ENCODE measurements around the gene MRPS23. TPM values are rescaled to one million over a fixed set of nuclear protein-coding genes. Genes with fewer than 3 reads are reported as not detected.

Gene MRPS23
- total RNA-seq, 1 donor from 2014 or later, result 28.3 TPM

DNA sequence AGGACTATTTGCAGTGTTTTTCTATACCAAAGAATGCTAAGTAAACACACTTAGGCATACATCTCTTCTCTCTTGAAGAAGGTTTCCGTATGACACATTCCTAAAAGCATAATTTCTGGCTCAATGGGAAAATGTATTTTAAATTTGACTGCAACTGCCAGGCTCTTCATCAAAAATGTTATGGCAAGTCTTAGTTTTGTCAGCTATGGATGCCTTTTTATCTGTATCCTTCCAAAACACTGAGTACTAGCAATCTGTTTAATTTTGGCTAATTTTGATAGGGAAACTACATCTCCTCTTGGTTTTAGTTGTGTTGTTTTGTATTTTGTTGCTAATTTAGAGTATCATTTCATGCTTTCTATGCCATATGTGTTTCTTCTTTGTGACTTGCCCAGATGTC lies 35.4 kb downstream of the MRPS23 start:
- H3K4me3 Mint-ChIP-seq (ENCODE audit: unreplicated experiment), result no peak overlapping the region
- H3K36me3 Mint-ChIP-seq (ENCODE audit: unreplicated experiment), result no peaks in the 10 kb centered on the region
- H3K27me3 Mint-ChIP-seq (ENCODE audit: unreplicated experiment), result peaks cover 46% of the 10 kb centered on the region
- TF ChIP-seq, protein P1, sequence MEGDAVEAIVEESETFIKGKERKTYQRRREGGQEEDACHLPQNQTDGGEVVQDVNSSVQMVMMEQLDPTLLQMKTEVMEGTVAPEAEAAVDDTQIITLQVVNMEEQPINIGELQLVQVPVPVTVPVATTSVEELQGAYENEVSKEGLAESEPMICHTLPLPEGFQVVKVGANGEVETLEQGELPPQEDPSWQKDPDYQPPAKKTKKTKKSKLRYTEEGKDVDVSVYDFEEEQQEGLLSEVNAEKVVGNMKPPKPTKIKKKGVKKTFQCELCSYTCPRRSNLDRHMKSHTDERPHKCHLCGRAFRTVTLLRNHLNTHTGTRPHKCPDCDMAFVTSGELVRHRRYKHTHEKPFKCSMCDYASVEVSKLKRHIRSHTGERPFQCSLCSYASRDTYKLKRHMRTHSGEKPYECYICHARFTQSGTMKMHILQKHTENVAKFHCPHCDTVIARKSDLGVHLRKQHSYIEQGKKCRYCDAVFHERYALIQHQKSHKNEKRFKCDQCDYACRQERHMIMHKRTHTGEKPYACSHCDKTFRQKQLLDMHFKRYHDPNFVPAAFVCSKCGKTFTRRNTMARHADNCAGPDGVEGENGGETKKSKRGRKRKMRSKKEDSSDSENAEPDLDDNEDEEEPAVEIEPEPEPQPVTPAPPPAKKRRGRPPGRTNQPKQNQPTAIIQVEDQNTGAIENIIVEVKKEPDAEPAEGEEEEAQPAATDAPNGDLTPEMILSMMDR (IDR thresholded peaks at IDR 0.05), result no peak
- DNase-seq (ENCODE audit: extremely low spot score, unreplicated experiment), result no peak
- peaks cover 39% of the 10 kb centered on the region for H3K4me1 Mint-ChIP-seq (ENCODE audit: unreplicated experiment)
- no peaks in the 10 kb centered on the region for H3K9me3 Mint-ChIP-seq (ENCODE audit: unreplicated experiment)
- no peak overlapping the region for H3K27ac Mint-ChIP-seq (ENCODE audit: unreplicated experiment)

DNA sequence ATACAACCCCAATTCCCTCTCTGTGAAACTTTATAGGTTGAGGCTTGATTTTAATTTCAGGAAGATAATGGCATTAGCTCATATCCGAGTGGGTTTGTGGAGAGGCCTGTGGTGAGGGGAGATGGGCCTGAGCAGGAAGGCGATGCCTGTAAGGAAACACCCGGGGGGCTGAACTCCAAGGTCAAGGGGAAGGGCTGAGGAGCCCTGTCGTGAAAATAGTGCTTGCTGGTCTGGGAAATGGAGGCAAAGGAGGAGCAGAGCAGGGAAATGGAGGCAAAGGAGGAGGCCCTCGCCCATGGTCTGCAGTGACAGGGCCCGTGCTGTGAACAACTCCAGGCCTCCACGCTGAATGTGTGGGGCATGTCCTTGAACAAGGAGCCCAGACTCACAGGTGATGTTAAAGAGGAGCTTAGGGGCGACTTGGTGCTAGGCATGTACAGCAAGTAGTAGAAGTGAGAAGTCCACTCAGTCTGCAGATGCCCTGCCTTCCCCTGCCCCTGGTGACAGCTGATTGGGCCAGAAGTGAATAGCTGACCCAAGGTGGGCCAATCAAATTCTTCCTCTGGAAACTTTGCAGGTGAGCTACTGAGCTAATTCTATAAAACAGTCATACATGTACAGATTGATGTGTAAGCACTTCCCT lies 38.1 kb downstream of the MRPS23 start:
- peak overlapping the region; percentile 40 for H3K4me3 Mint-ChIP-seq (ENCODE audit: unreplicated experiment)
- no peaks in the 10 kb centered on the region for H3K9me3 Mint-ChIP-seq (ENCODE audit: unreplicated experiment)
- peak overlapping the region; percentile 92 for H3K27ac Mint-ChIP-seq (ENCODE audit: unreplicated experiment)
- H3K27me3 Mint-ChIP-seq (ENCODE audit: unreplicated experiment), result peaks cover 40% of the 10 kb centered on the region
- TF ChIP-seq, protein P1 (IDR thresholded peaks at IDR 0.05), result no peak
- H3K4me1 Mint-ChIP-seq (ENCODE audit: unreplicated experiment), result peaks cover 48% of the 10 kb centered on the region
- no peaks in the 10 kb centered on the region for H3K36me3 Mint-ChIP-seq (ENCODE audit: unreplicated experiment)
- DNase-seq (ENCODE audit: extremely low spot score, unreplicated experiment), result no peak

DNA sequence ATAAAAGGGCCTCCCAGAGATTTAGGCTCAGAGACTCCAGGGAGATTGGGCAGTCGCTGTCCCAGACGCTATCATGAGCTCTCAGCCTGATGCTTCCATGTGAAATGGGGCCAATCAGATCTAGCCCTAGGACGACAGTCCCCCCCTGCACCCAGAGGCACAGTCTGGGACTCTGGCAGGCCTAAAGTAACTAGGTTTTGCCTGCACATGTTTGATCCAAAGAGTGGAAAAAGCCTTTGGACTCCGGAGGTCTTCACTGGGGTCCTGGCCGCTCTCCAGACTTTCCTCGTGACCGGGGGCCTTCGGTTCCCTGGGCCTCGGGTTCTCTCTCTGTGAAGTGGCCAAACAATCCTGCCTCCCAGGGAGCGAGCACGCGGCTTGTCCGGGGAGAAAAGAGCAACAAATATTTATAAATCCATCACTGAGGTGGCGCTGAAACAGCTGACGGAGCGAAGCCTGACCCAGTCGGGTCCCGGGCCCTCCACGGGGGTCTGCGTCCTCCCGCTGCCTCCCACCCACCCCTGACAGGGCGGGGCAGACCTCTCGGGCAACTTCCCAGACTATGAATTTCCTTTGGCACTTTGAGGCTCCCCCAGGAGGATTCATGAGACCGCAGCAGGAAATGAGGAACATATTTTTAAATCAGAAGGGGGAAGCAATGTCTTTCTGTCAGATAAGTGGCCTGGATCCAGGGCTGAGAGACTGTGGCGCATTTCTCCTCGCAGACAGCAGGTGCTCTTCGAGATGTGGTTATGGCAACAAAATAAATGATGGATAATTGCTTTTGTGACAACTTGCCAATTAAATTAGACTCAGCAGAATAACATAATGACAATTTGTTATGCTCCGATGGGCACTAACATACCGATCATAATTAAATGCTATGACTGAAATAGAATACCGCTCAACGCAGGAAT lies 38.9 kb downstream of the MRPS23 start:
- peak overlapping the region; percentile 40 for H3K4me3 Mint-ChIP-seq (ENCODE audit: unreplicated experiment)
- no peaks in the 10 kb centered on the region for H3K9me3 Mint-ChIP-seq (ENCODE audit: unreplicated experiment)
- peaks cover 40% of the 10 kb centered on the region for H3K27me3 Mint-ChIP-seq (ENCODE audit: unreplicated experiment)
- TF ChIP-seq, protein P1 (IDR thresholded peaks at IDR 0.05), result no peak
- peak; percentile 93 for DNase-seq (ENCODE audit: extremely low spot score, unreplicated experiment)
- no peaks in the 10 kb centered on the region for H3K36me3 Mint-ChIP-seq (ENCODE audit: unreplicated experiment)
- H3K4me1 Mint-ChIP-seq (ENCODE audit: unreplicated experiment), result peaks cover 48% of the 10 kb centered on the region
- H3K27ac Mint-ChIP-seq (ENCODE audit: unreplicated experiment), result peak overlapping the region; percentile 92

DNA sequence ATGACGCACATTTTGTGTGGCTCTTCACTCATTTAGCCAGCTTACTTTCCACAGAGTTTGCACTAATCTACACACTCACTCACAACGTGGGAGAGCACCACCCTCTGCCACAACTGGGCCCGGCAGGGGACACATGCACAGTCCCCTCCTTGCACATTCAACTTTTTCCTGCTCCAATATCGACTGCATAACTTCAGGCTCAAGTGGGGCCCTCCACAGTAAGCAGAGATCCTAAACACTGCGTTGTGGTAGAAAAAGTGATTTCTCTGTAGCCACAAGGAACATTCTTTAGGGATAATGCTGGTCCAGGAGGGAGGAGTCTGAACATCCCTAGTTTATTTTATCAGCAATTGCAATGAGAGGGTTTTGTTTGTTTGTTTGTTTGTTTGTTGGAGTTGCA lies 40.0 kb downstream of the MRPS23 start:
- Mint-ChIP-seq H3K36me3 (ENCODE audit: unreplicated experiment) (no peaks in the 10 kb centered on the region), H3K27ac (ENCODE audit: unreplicated experiment) (peak overlapping the region; percentile 92), H3K4me1 (ENCODE audit: unreplicated experiment) (peaks cover 48% of the 10 kb centered on the region), H3K27me3 (ENCODE audit: unreplicated experiment) (peaks cover 44% of the 10 kb centered on the region), H3K9me3 (ENCODE audit: unreplicated experiment) (no peaks in the 10 kb centered on the region), H3K4me3 (ENCODE audit: unreplicated experiment) (no peak overlapping the region)
- TF ChIP-seq, protein P1 (IDR thresholded peaks at IDR 0.05), result no peak
- DNase-seq (ENCODE audit: extremely low spot score, unreplicated experiment), result no peak

DNA sequence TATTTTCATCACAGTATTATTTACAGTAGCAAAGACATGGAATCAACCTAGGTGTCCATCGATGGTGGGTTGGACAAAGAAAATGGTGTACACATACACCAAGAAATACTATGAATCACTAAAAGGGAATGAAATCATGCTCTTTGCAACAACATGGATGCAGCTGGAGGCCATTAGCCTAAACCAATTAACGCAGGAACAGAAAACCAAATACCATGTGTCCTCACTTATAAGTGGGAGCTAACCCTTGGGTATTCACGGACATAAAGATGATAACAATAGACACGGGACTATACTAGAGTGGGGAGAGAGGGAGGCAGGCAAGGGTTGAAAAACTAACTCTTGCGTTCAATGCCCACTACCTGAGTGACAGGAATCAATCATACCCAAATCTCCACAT lies 41.0 kb downstream of the MRPS23 start:
- no peak for DNase-seq (ENCODE audit: extremely low spot score, unreplicated experiment)
- Mint-ChIP-seq H3K4me3 (ENCODE audit: unreplicated experiment) (no peak overlapping the region), H3K27me3 (ENCODE audit: unreplicated experiment) (peaks cover 44% of the 10 kb centered on the region), H3K27ac (ENCODE audit: unreplicated experiment) (no peak overlapping the region), H3K9me3 (ENCODE audit: unreplicated experiment) (no peaks in the 10 kb centered on the region), H3K36me3 (ENCODE audit: unreplicated experiment) (no peaks in the 10 kb centered on the region), H3K4me1 (ENCODE audit: unreplicated experiment) (peaks cover 39% of the 10 kb centered on the region)
- TF ChIP-seq, protein P1 (IDR thresholded peaks at IDR 0.05), result no peak

Measured in osteocyte (in vitro differentiated cells).